Measurements from ENCODE around the gene KIN.

Gene KIN

DNA sequence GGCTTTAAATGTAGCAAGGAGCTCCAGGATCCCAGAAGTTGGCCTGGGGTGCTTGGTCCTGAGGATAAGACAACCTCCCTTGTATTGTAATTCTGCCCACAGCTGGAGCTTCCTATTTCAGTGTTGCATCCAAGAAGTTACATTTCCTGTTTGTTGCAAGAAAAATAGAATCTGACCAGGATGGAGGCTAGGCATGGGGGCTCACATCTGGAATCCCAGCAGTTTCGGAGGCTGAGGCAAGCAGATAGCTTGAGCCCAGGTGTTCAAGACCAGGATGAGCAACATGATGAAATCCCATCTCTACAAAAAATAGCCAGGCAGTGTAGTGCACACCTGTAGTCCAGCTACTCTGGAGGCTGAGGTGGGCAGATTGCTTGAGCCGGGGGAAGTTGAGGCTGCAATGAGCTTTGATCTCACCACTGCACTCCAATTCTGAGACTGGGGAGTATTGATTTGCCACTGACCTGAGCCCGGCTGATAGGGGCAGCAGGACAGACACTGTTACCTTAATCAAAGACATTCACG is 85.4 kb downstream of the KIN start:
- in situ Hi-C loops (cut with MboI; ENCODE audit: low pct_unique_long_range_greater_than_20kb, low sequenced_read_pairs) = no loop called here
- no peak for DNase-seq

DNA sequence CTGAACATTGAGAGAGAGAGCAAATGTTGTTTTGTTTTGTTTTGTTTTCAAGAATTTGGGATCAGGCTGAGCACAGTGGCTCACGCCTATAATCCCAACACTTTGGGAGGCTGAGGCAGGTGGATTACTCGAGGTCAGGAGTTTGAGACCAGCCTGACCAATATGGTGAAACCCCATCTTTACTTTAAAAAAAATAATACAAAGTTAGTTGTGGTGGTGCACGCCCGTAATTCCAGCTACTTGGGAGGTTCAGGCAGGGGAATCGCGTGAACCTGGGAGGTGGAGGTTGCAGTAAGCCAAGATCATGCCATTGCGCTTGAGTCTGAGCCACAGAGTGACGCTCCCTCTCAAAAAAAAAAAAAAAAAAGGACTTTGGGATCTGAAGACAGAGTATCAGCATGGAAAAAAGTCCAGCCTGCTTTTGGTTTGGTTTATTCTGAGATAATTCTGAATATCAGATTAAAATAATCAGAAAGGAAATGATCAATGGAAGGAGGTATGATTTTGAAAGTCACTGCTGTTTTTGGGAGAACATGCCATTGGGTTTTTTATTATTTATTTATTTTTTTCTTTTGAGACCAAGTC is 86.5 kb downstream of the KIN start:
- DNase-seq = no peak
- in situ Hi-C loops (cut with MboI; ENCODE audit: low pct_unique_long_range_greater_than_20kb, low sequenced_read_pairs) = no loop called here

Data from KBM-7 (cell line).